ENCODE measurements around the gene KANK4. TPM values are rescaled to one million over a fixed set of nuclear protein-coding genes. Genes with fewer than 3 reads are reported as not detected.

The KANK4 gene
- total RNA-seq, 2 donors from 2014 or later = 0.96 to 1.7 TPM

GRCh38 chr1:62295921-62296491 is 23.2 kb downstream of the KANK4 start:
- no peaks in the 10 kb centered on the region for H3K27me3 ChIP-seq
- no peaks in the 10 kb centered on the region for H3K36me3 ChIP-seq
- intact Hi-C loops (cut with DNase I) = no loop called here
- H3K9me3 ChIP-seq = no peaks in the 10 kb centered on the region
- DNase-seq = no peak
- peak overlapping the region in 1 of 2 donors; percentile 9 for H3K9ac ChIP-seq (ENCODE audit: low read depth in 2 of 2, low read length in 2 of 2)
- H3K4me3 ChIP-seq = no peak overlapping the region
- H3K27ac ChIP-seq = no peak overlapping the region
- TF ChIP-seq CTCF (IDR thresholded peaks at IDR 0.05) = no peak
- no peaks in the 10 kb centered on the region for H3K4me1 ChIP-seq

- TF ChIP-seq CTCF (IDR thresholded peaks at IDR 0.05) = no peak
- intact Hi-C loops (cut with DNase I) = no loop called here
- no peaks in the 10 kb centered on the region for H3K9me3 ChIP-seq
- no peak overlapping the region for H3K4me3 ChIP-seq
- no peaks in the 10 kb centered on the region for H3K27me3 ChIP-seq
- no peaks in the 10 kb centered on the region for H3K4me1 ChIP-seq
- H3K9ac ChIP-seq (ENCODE audit: low read depth in 2 of 2, low read length in 2 of 2) = no peak overlapping the region
- H3K36me3 ChIP-seq = no peaks in the 10 kb centered on the region
- no peak overlapping the region for H3K27ac ChIP-seq
- no peak for DNase-seq
Measured at GRCh38 chr1:62294261-62294660, 25.0 kb downstream of the KANK4 start.

GRCh38 chr1:62288662-62289061 is 30.6 kb downstream of the KANK4 start:
- no peaks in the 10 kb centered on the region for H3K4me1 ChIP-seq

GRCh38 chr1:62288224-62288623 is 31.0 kb downstream of the KANK4 start:
- H3K9me3 ChIP-seq = no peaks in the 10 kb centered on the region
- no peaks in the 10 kb centered on the region for H3K36me3 ChIP-seq
- no peak for TF ChIP-seq CTCF (IDR thresholded peaks at IDR 0.05)
- DNase-seq = no peak
- H3K27ac ChIP-seq = no peak overlapping the region
- intact Hi-C loops (cut with DNase I) = no loop called here
- no peak overlapping the region for H3K9ac ChIP-seq (ENCODE audit: low read depth in 2 of 2, low read length in 2 of 2)
- H3K4me3 ChIP-seq = no peak overlapping the region
- no peaks in the 10 kb centered on the region for H3K27me3 ChIP-seq
- no peaks in the 10 kb centered on the region for H3K4me1 ChIP-seq

More at GRCh38 chr1:62288662-62289061, 30.6 kb downstream of the KANK4 start:
- Histone ChIP-seq H3K9ac (ENCODE audit: low read depth in 2 of 2, low read length in 2 of 2) (no peak overlapping the region), H3K4me3 (no peak overlapping the region), H3K36me3 (no peaks in the 10 kb centered on the region), H3K27ac (no peak overlapping the region), H3K9me3 (no peaks in the 10 kb centered on the region), H3K27me3 (no peaks in the 10 kb centered on the region)
- intact Hi-C loops (cut with DNase I) = no loop called here
- no peak for DNase-seq
- TF ChIP-seq CTCF (IDR thresholded peaks at IDR 0.05) = no peak

- no peak for TF ChIP-seq CTCF (IDR thresholded peaks at IDR 0.05)
- no peak overlapping the region for H3K27ac ChIP-seq
- intact Hi-C loops (cut with DNase I) = no loop called here
- peak overlapping the region; percentile 0 for H3K4me3 ChIP-seq
- no peaks in the 10 kb centered on the region for H3K27me3 ChIP-seq
- no peaks in the 10 kb centered on the region for H3K9me3 ChIP-seq
- no peaks in the 10 kb centered on the region for H3K4me1 ChIP-seq
- H3K9ac ChIP-seq (ENCODE audit: low read depth in 2 of 2, low read length in 2 of 2) = peak overlapping the region in 1 of 2 donors; percentile 49
- peak; percentile 64 for DNase-seq
- H3K36me3 ChIP-seq = no peaks in the 10 kb centered on the region
Measured at GRCh38 chr1:62286786-62287224, 32.4 kb downstream of the KANK4 start.
